HG03060 (cell line): ENCODE data around the gene NHLRC2.

Source experiments
- ATAC-seq: cut with Tn5 transposase; IDR thresholded peaks from one replicate; pipeline ENCODE4 v1.9.1; 2021; ENCODE audit warnings: low read depth, moderate number of reproducible peaks; ENCODE audit not compliant: unreplicated experiment

The NHLRC2 gene

DNA sequence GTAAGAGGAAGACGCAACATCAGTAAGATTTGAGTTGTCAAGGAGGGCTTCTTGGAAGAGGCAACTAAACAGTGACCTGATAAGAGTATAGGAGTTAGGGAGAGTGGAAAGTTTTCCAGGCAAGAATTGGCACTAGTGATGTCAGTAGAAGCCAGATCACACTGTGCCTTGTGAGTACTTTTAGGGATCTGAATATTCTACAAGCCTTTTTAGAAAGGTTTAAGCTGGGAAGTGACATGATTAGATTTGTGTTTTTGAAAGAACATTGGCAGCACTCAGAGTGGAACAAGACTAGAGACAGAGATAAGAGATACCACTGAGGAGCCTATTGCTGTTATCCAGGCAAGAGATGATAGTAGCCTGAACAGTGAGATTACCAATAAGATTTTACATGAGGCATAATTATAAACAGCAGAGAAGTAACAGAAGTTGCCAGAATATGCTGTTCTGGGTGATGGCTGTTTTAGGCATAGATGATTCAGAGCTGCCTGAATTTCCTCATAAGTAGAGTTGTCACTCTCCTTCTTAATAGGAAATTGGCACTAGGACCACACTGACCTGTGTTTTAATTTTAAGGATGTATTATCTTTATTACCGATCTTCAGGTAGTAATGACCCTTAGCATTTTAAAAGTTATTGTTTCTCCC, 45.6 kb downstream of the NHLRC2 start:
- no peak for ATAC-seq

DNA sequence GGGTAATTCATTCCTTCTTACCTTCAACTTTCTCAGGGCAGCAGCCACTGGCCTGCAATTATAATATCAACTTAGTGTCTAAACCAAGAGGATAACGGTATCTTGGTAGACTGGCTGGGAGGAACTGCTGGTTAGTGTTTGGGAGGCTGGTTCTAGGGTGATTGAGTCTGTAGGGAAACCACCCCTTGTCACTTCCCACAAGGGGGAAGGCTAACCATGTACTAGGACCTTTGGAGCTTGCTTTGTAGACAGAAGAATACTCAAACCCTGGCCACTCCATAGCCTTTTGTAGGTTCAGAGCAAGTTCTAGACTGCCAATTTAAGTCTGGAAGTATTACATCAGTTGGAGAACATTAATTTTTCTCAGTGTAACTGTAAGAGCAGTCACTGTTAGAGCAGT, 51.3 kb downstream of the NHLRC2 start:
- no peak for ATAC-seq

DNA sequence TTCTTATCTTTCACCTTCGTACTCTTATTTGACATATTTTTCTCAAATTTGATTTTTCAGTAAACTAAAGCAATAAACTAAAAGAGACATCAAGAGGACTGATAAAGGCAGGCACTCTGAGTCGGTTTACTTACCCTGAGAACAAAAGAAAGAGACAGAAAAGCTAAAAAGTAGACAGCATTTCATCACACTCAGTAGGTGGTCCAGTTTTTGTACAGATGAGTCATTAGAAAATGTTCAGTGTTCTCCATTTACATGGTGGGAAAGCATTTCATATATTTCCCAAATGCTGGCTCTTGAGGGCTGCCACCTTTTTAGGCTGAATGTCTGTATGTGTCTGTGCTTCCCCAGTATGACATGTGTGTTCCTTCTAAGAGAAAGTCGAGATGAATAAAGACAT, 52.7 kb downstream of the NHLRC2 start:
- no peak for ATAC-seq

DNA sequence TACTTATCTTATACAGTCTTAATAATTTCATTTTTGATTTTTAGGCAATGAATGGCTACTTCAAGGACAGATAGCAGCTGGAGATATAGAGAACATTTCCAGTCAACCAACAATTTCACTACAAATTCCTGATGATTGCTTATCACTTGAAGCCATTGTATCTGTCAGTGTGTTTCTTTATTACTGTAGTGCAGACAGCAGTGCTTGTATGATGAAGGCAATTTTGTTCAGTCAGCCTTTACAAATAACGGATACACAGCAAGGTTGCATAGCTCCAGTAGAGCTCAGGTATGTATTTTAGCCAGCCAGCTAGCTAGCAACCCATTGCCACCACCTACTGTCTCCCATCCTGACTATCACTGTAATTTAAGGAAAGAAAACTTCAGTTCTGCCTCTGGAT, 53.8 kb downstream of the NHLRC2 start:
- no peak for ATAC-seq

DNA sequence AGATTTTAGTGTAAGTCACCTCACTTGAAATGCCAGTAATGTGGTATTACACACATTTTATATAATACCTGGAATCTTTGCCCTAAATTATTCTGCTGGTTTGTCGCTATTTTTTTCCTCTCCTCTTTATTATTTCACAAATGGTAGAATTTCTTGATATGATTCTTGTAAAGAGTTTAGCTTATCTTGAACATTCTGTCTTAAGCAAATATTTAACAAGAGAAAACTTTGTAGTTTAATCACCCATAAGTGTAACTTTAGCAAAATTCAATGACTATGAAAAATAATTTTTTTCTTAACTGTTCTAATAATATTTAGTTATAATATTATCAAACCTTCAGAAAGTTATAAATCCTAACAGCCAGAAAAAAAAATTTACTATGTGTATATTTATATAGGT, 56.7 kb downstream of the NHLRC2 start:
- no peak for ATAC-seq

DNA sequence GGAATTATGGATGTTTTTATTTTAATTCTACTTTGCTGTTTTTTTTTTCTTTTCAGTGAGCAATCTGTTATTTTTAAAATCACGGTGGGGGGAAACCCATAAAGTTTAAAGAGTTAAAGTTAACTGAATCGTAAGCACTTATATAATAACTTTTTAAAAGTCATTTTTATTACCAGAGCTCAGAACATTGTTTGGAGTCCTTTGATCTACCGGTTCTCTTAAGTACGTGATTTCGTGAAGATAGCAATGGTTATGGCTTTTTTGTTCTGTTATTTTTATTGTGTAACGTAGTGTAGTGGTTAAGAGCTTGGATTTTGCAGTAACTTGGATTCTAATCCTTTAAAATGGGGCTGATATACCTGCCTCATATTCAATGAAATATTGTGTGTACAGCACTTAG, 57.4 kb downstream of the NHLRC2 start:
- ATAC-seq, result no peak

DNA sequence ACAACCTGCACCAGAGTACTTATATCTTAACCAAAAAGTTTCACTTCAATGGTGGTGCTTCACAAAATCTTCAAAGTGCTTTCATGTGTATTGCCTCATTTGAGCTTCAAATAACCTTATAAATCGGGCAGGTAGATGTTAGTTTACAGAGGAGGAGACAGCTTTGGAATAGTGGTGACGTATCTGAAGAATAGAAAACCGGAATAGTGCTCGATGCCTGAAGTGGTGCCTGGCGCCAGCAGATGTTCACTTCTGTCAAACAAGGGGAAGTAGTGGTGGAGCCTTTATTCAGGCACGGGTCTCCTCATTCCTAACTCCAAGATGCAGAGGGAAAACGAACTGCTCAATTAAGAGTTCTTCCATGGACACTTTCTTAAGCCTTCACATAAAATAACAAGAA, 58.1 kb downstream of the NHLRC2 start:
- ATAC-seq, result no peak

DNA sequence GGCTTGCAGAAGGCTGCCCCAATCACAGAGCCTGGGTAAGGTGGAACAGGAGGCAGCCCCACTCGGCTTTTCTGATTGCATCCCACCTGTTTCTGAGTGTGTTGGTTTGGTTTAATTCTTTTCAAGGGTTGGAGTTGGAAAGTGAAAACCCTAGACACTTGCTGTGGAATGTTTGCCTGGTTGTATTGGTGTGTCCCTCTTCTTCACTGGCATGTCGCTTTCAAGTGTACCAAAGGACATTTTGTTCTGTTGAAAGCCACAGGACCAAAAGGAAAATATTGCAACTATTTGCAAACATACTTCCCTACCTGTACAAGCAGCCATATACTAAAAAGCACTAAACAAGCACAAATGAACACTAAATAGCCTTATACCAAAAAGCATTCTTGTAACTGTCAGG, 60.5 kb downstream of the NHLRC2 start:
- ATAC-seq, result no peak

DNA sequence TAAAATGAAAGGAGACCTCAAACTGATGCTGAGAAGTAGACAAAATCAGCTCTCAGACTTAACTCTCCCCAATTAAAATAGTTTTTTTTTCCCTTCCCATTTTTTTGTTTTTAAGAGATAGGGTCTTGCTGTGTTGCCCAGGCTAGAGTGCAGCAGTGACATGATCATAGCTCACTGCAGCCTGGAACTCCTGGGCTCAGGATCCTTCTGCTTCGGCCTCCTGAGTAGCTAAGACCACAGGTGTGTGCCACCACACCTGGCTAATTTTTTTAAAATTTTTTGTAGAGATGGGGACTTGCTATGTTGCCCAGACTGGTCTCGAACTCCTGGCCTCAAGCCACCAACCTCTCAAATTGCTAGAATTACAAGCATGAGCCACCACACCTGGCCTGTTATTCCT, 61.1 kb downstream of the NHLRC2 start:
- no peak for ATAC-seq

DNA sequence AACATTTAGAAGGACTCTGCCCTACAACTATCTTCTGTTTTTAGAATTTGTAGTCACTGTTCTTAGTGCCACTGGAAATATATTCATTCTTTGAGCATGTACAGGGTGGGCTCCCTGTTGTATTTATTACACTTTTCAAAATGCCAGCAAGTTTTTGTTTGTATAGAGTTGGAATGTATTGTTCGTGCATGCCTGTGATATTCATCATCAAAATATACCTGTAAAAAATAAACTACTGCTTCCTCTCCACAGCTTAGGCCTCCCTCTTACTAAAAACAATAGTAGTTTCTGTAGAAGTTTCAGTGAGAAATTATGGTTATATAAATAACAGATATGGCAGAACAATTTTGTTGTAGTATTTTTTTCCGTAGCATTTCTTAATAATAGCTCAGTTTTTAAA, 61.6 kb downstream of the NHLRC2 start:
- ATAC-seq, result no peak

DNA sequence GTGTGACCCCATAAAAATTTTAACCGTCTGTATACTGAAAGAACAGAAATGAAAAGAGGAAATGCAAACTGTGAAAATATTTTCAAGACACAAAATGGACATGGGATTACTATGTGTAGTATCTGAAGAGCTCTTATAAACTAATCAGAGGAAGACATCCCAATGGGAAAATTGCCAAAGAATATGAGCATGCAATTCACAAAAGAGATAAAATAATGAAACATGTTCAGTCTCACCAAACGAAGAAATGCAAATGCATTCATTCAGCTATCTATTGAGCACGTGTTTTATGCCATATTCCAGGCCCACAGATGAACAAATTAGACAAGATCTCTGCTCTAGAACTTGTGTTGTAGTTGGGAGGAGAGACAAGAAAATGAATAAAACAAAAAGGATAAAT, 63.2 kb downstream of the NHLRC2 start:
- ATAC-seq, result no peak

DNA sequence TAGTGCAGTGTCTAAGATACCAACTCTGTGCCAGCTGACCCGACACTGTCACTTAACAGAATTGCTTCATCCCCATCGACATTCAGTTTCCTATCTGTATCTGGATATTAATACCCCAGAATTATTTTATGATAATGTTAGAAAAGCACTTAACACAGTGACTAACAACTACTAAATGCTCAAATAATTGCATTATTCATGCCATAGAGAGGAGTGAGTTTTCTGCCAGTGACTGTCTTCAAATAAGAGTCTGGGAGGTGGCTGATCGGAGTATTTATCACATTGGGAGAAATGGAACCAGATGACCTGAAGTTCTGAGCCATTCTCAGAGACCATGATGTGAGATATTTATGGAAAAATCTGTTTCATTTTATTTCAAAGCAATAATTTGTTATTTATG, 65.7 kb downstream of the NHLRC2 start:
- no peak for ATAC-seq

DNA sequence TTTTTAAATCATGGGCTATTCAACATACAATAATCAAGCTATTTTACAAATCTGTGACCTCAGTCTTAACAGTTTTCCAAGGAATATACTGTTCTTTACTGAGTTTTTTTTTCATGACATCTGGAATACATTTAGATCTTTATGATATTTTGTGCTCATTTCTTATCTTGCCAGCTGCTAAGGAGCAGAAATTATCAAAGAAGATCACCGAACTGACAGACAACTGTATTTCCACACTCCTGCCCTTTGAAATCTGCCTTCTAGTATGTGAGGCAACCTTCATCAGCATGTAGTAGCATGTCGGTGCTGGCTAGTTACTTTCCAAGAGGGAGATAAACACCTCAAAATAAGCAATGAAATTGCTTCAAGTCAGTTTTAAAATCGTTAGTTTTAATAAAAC, 66.4 kb downstream of the NHLRC2 start:
- no peak for ATAC-seq

DNA sequence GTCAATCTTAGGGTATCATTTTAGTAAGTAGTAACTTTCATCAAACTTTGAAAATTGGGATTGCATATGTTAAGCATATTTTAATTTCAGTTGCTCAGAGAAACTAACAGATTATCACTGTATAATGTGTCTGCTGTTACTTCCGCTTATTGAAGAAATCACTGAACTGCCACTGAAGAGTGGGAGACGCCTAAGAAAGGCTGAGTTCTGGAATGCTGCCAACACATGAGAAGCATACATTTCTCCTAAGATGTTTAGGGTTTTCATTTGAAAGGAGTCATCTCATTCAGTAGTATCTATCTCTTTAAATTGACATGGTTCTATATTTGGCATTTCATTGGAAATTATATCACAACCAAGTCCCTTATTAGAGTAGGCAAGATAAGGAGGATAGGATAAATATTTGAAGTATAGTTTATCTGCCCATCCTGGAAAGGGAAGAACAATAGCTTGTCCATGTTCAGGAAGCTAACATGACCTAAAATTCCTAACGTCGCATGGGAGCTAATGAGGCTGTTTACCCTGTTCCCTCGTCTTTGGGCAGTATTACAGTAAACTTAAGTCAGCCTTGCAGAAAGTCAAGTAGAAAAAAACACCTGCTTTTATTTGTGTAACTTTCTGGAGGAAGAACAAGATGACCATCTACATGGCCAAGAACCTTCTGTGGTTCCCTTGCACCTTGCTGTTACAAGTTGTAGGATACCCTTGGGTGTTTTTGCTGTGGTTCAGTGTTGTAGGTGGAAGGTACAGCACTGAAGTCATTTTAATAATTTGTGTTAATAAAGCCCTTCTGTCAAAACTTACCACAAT, 67.3 kb downstream of the NHLRC2 start:
- ATAC-seq, result no peak

DNA sequence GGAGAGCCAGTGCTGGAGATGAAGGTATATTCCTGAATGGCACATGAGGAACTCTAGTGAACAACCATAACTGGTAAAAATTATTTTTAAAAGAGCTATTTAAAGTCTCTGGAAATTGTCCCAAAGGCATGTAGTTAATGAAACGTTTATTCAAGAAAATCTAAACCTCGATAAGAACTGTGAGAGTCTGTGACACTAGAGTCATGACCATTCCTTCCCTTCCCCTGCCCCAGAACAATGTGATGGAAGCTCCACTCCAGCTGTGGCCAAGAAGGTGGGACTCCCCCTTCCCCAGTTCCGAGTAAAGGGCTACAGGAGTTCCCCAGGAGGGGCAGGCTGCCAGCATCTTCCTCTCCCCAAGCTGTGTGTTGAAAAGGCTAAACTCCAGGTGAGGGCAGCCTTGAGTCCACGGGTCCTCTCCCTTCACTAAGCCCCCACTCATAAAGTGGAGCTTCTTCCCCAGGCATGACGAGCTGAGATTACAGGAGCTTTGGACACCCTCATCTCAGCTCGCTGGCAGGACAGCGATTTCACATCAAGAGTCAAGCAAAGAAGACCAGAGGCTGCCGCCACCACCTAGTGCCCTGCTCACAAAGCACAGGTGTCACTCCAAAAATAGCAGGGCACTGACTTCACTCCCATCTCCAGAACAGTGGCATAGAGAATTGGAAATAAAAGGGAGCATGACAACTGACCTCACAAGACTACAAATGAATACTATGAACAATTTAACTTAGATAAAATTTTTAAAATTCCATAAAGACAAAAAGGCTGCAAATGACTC, 68.5 kb downstream of the NHLRC2 start:
- no peak for ATAC-seq

DNA sequence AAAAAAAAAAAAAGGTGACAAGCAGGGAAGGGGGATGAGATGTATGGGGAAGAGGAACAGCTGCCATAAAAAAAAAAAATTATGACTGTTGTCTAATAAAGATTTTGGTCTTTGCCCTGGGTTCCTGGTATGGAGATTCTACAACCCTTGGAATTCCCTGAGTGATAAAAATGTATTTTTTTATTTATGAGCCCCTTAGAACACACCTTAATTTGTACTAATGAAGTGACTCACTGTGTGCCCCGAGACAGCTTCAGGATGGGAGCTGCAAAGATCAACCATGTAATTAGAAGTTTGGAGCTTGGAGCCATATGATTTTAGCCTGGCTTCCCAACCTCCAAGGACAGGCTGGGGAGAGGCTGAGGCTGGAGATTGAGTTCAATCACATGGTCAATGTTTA, 69.7 kb downstream of the NHLRC2 start:
- ATAC-seq, result no peak

DNA sequence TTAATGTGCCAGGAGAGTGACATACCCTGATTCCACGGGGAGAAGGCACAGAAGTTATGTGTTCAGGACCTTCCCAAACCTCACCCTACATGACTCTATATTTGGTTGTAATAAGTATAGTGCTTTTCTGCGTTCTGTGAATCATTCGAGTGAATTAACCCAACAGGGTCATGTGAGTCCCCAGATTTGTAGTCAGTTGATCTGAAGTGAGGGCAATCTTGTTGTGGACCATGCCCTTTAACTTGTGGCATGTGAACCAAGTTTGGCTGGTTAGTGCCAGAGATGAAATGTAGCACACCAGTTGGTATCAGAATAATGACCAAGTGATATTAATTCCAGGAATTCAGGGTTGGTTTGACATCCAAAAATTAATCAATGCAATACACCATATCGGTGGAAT, 70.2 kb downstream of the NHLRC2 start:
- ATAC-seq, result no peak

DNA sequence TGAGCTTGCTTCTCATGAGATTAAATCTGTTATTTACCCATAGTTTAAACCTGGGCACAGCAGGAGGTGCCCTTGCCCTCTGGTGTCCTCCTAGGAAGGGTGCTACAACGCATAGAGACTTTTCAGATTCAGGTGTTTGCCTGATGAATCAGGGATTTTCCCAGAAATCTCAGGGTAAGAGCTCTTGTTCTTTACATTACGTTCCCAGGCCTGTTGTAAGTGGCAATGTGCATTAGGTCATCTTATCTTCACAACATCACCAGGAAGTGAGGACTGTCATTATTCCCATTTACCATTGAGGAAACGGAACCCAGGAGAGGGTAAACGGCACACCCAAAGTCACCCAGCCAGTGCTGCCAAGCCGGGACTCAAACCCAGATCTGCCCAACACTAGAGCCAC, 73.0 kb downstream of the NHLRC2 start:
- ATAC-seq, result no peak

DNA sequence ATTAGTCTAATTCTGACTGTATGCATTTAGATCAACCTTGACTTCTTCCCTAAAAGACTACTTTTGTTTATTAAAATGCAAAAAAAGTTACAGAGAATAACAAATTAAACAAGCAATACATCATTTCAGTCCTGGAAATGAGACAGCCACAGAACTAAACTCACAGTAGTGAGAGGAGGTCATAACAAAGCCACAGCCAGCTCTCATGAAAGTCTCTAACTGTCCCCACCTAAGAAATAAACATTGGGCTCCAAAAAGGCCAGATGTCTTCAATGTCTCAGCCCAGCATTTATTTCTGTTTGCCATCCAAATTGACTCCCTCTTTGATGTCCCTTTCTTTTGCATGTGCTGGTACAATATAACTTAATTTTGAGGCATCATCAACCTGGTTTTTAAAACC, 74.4 kb downstream of the NHLRC2 start:
- ATAC-seq, result no peak

DNA sequence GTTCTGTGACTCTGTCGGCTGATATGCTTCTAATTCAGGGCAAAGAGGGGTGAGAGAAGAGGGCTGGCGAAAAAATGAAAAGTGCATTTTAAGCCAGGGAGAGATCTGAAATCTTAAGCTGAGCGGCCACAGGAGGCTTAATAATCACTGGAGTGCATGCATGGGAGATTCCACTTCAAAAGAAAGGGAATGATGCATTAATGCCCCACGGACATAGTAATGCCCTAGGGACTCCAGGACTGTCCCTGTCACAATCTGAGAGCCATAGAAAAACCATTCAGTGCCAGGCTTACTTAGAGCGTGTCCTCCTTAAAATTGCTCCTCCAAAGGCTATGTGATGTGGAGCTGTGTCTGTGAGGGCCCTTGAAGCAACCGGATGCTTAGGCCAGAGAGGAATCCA, 75.1 kb downstream of the NHLRC2 start:
- ATAC-seq, result no peak

DNA sequence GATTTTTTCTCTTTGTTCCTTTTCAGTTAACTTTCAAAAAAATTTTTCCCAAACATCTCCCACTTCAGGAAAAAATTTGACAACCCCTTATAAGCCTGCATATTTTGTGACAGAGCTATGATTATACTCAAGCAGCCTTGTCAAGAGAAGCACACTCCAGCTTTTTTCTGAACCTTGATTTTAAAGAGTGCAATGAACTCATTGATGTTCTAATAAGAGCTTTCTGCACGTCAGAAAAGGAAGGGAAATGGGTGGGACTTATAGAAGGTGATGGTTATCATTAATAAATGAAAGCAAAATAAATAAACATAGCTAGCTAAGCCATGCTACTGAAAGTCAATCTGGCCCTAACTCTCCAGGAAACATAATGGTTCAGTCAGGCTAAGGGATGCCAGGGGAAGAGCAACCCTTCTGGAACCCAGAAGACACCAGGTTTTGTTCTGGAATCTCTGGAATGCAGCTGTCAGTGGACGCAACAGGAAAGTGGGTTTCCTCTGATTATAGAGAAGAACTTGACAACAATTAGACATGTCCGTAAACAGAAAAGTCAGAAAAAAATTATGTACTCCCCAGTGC, 76.1 kb downstream of the NHLRC2 start:
- no peak for ATAC-seq
